GM12878 (cell line): Measurements from ENCODE around the gene PABPC1L. TPM values are rescaled to one million over a fixed set of nuclear protein-coding genes. Genes with fewer than 3 reads are reported as not detected.

ENCODE experiments used
- ATAC-seq: fragments of 200-7000 bp; cut with Tn5 transposase; 3 replicates; pipeline ENCODE4 v1.9.1; 2020; ENCODE audit warnings: mild to moderate bottlenecking, moderate library complexity
- BruUV-seq: library from RNA; stranded (reverse); fragments of 400-500 nt; replicated peaks from 2 replicates; lab custom pipeline; 2021; lab: Mats Ljungman, UMichigan
- CTCF ChIA-PET: fragments of 300-600 bp; sonication (Branson Sonifier 250); formaldehyde crosslinking; extraction: SDS; loops from one replicate; lab custom pipeline; 2021; ENCODE audit warnings: inconsistent platforms; lab: Yijun Ruan, JAX
- POLR2A ChIA-PET: fragments of 350-600 bp; formaldehyde crosslinking; extraction: SDS; loops from one replicate; lab custom pipeline; 2021; ENCODE audit warnings: inconsistent platforms; lab: Charles Lee
- RAD21 ChIA-PET: fragments of 300-600 bp; sonication (Branson Sonifier 250); formaldehyde crosslinking; loops from one replicate; lab custom pipeline; 2023; ENCODE audit warnings: antibody characterized with exemption; ENCODE audit not compliant: unreplicated experiment; lab: Charles Lee
- SMC1A ChIA-PET: fragments of 300-600 bp; sonication (Branson Sonifier 250); formaldehyde crosslinking; loops from one replicate; lab custom pipeline; 2023; ENCODE audit not compliant: unreplicated experiment, uncharacterized antibody; lab: Charles Lee
- DNase-seq: peaks from one replicate; pipeline ENCODE4 v3.0.0-alpha.2; 2011; ENCODE audit warnings: low read depth, low spot score
- FAIRE-seq: peaks from 3 replicates; lab custom pipeline; 2011; peaks lifted over from hg19 to GRCh38; lab: Jason Lieb, UNC
- H2AFZ ChIP-seq: 2 replicates; pipeline ENCODE4 v1.6.0; 2011; ENCODE audit warnings: low read depth, low read length, control low read depth; ENCODE audit not compliant: control insufficient read depth
- H3K27ac ChIP-seq: 2 replicates; pipeline ENCODE4 v1.5.1; 2011; ENCODE audit warnings: control low read depth; ENCODE audit not compliant: control insufficient read depth, insufficient read depth
- H3K27me3 ChIP-seq, 2 experiments: replicated peaks in 1 of 2; 2 replicates each; pipeline versions ENCODE4 v1.6.0 to v1.6.1; 2011; ENCODE audit warnings: low read length in 1 of 2; ENCODE audit not compliant: control insufficient read depth in 2 of 2, insufficient read depth in 2 of 2
- H3K36me3 ChIP-seq, 2 experiments: 2 replicates each; pipeline ENCODE4 v1.5.1; 2011; ENCODE audit warnings: low read length in 1 of 2; ENCODE audit not compliant: control insufficient read depth in 2 of 2, insufficient read depth in 2 of 2
- H3K4me1 ChIP-seq: 2 replicates; pipeline ENCODE4 v1.6.1; 2011; ENCODE audit warnings: mild to moderate bottlenecking, low read length, moderate library complexity, mixed read lengths; ENCODE audit not compliant: control insufficient read depth, insufficient read depth
- H3K4me2 ChIP-seq: 2 replicates; pipeline ENCODE4 v1.6.0; 2011; ENCODE audit warnings: control low read depth; ENCODE audit not compliant: control insufficient read depth, insufficient read depth
- H3K4me3 ChIP-seq: fragments of 200-600 bp; sonication (generic); 2 replicates; pipeline ENCODE4 v1.5.1; 2016
- H3K79me2 ChIP-seq: 2 replicates; pipeline ENCODE4 v1.6.0; 2011; ENCODE audit warnings: low read length; ENCODE audit not compliant: control insufficient read depth, insufficient read depth
- H3K9ac ChIP-seq: 2 replicates; pipeline ENCODE4 v1.8.0; 2011; ENCODE audit warnings: low read length, control low read depth, mixed read lengths; ENCODE audit not compliant: control insufficient read depth, insufficient read depth
- H3K9me3 ChIP-seq: replicated peaks from 3 replicates; pipeline ENCODE4 v1.5.1; 2011; ENCODE audit warnings: mild to moderate bottlenecking, low read length; ENCODE audit not compliant: control insufficient read depth, insufficient read depth
- H4K20me1 ChIP-seq: 2 replicates; pipeline ENCODE4 v1.6.0; 2011; ENCODE audit not compliant: control insufficient read depth, insufficient read depth
- BACH1 ChIP-seq: fragments of 450-650 bp; IDR thresholded peaks from 2 replicates; pipeline ENCODE4 v1.6.1; 2017; ENCODE audit warnings: mild to moderate bottlenecking, borderline replicate concordance
- CBFB ChIP-seq: IDR thresholded peaks from 2 replicates; pipeline ENCODE4 v1.6.1; 2016; ENCODE audit warnings: antibody characterized with exemption, low read depth
- FOXK2 ChIP-seq: fragments of 450-650 bp; IDR thresholded peaks from 2 replicates; pipeline ENCODE4 v1.6.1; 2017; ENCODE audit warnings: mild to moderate bottlenecking, moderate library complexity
- FOXM1 ChIP-seq: IDR thresholded peaks from 2 replicates; pipeline ENCODE4 v1.6.1; 2012; ENCODE audit warnings: low read depth, mild to moderate bottlenecking, inconsistent platforms, low read length, moderate library complexity
- HDAC6 ChIP-seq: fragments of 200-600 bp; sonication (generic); IDR thresholded peaks from one replicate; pipeline ENCODE4 v1.8.0; 2017; ENCODE audit warnings: antibody characterized with exemption; ENCODE audit not compliant: unreplicated experiment
- IKZF2 ChIP-seq, 2 experiments: fragments of 450-650 bp; IDR thresholded peaks; 2 replicates each; pipeline ENCODE4 v1.6.1; 2017; ENCODE audit warnings: mild to moderate bottlenecking in 2 of 2, moderate library complexity in 2 of 2
- IRF5 ChIP-seq: fragments of 450-650 bp; IDR thresholded peaks from 2 replicates; pipeline ENCODE4 v1.6.1; 2017; ENCODE audit warnings: borderline replicate concordance
- MEF2A ChIP-seq: IDR thresholded peaks from 2 replicates; pipeline ENCODE4 v1.6.1; 2011; ENCODE audit warnings: low read depth, mild to moderate bottlenecking, low read length, moderate library complexity; ENCODE audit not compliant: insufficient read depth
- RAD51 ChIP-seq: fragments of 450-650 bp; IDR thresholded peaks from 2 replicates; pipeline ENCODE4 v1.6.1; 2016; ENCODE audit warnings: moderate library complexity, mild to moderate bottlenecking, inconsistent platforms
- SMAD5 ChIP-seq: IDR thresholded peaks from 2 replicates; pipeline ENCODE4 v1.6.1; 2016; ENCODE audit warnings: antibody characterized with exemption, low read depth
- SMARCA5 ChIP-seq: fragments of 450-650 bp; IDR thresholded peaks from 2 replicates; pipeline ENCODE4 v1.6.1; 2017; ENCODE audit warnings: mild to moderate bottlenecking
- SRF ChIP-seq, 2 experiments: IDR thresholded peaks; 2 replicates each; pipeline ENCODE4 v1.6.1; 2011; ENCODE audit warnings: low read depth in 2 of 2, low read length in 2 of 2, mild to moderate bottlenecking in 1 of 2, moderate library complexity in 1 of 2
- USF1 ChIP-seq: IDR thresholded peaks from 2 replicates; pipeline ENCODE4 v1.6.1; 2011; ENCODE audit warnings: borderline replicate concordance, low read depth, mild to moderate bottlenecking, moderate library complexity, mixed read lengths, low read length; ENCODE audit not compliant: insufficient read depth; ENCODE audit errors: extremely low read length
- YBX1 ChIP-seq: fragments of 450-650 bp; IDR thresholded peaks from 2 replicates; pipeline ENCODE4 v1.6.1; 2016; ENCODE audit warnings: antibody characterized with exemption
- WGBS: methylation state at CpG from one replicate; pipeline ENCODE4 v1.1.6; 2016; ENCODE audit warnings: low lambda C conversion rate; ENCODE audit not compliant: insufficient replicate concordance, insufficient coverage; ENCODE audit errors: missing lambda C conversion rate; 5-methylcytosine and 5-hydroxymethylcytosine counted together
- in situ Hi-C: fragments of 300-500 bp; cut with MboI; formaldehyde crosslinking; loops from 9 replicates; pipeline ENCODE4 v1.14.3; 2018; ENCODE audit warnings: mixed read lengths
- intact Hi-C: fragments of 100-400 bp; cut with micrococcal nuclease; formaldehyde crosslinking; loops from one replicate; pipeline ENCODE4 v1.14.2; 2022; ENCODE audit not compliant: unreplicated experiment
- polyA plus RNA-seq, 11 experiments: library from polyadenylated mRNA; depleted of rRNA in 4 of 11; unstranded in 6 of 11; stranded (reverse) in 5 of 11; fragments of >200 nt; fragmentation: Nextera tagmentation in 4 of 11; fragmentation: Illumina TruSeq in 1 of 11; extraction: Ambion mirVana in 4 of 11; extraction: Trizol in 1 of 11; gene quantifications; 1 replicate in 1 of 11; 2 replicates in 10 of 11; pipeline versions ENCODE4 v1.2.1 to v1.2.3, GENCODE V29; 2011 to 2016; ENCODE audit warnings: inconsistent platforms in 2 of 11, missing spikeins in 2 of 11, low read depth in 1 of 11
- total RNA-seq, 4 experiments: library from RNA; depleted of rRNA in 3 of 4; stranded (reverse); fragments of >200 nt in 3 of 4; fragmentation: Illumina TruSeq in 1 of 4; extraction: Trizol in 1 of 4; gene quantifications; 2 replicates each; pipeline versions ENCODE4 v1.2.1 to v1.2.3, GENCODE V29; 2013 to 2021
- TF ChIP-seq, protein P1 (sequence below): fragments of 450-650 bp; IDR thresholded peaks from 2 replicates; pipeline ENCODE4 v1.6.1; 2018; ENCODE audit warnings: mild to moderate bottlenecking, low read depth, moderate library complexity; ENCODE audit not compliant: partially characterized antibody

Gene PABPC1L
- total and polyA plus RNA-seq, 10 of the 15 experiments (the other 5 are each of a cell fraction or from before 2014, with no cell fraction given), result 6.1 to 66.8 (median 11.9) TPM

- RAD21 ChIA-PET, result no interaction called here
- FAIRE-seq, result no peak
- CTCF ChIA-PET, result interaction anchor here (0.6 to 1.7 kb wide), 4 partner anchors 9 to 785 kb away, joined by 3 to 7 read pairs (median 4); no protein-coding TSS in a partner anchor
Measured at GRCh38 chr20:44897133-44897532, 12.7 kb upstream of the PABPC1L start.

More at GRCh38 chr20:44897133-44897532, 12.7 kb upstream of the PABPC1L start:
- Histone ChIP-seq H3K9me3 (no peaks in the 10 kb centered on the region), H3K27ac (no peak overlapping the region), H4K20me1 (peaks cover 17% of the 10 kb centered on the region; the same call in 1 of the 2 replicates), H3K4me3 (no peak overlapping the region), H3K27me3 (no peaks in the 10 kb centered on the region), H3K36me3 (peaks cover 4 to 23% of the 10 kb centered on the region in 2 experiments), H3K4me2 (no peak overlapping the region), H3K4me1 (peaks cover 18% of the 10 kb centered on the region), H2AFZ (no peak overlapping the region), H3K79me2 (peaks cover 85% of the 10 kb centered on the region), H3K9ac (no peak overlapping the region)
- ChIA-PET SMC1A (interaction anchor here (1.3 to 3.9 kb wide), 2 partner anchors 9 to 12 kb away, joined by 9 to 10 read pairs; partner anchors contain the start of gene PABPC1L), POLR2A (interaction anchor here (0.8 to 2.1 kb wide), 2 partner anchors 9 to 11 kb away, joined by 4 to 5 read pairs; no protein-coding TSS in a partner anchor)
- TF ChIP-seq FOXK2 (no peak), BACH1 (no peak), CBFB (no peak), SRF (IDR thresholded peaks at IDR 0.05; ENCODE audit: low read depth in 2 of 2, low read length in 2 of 2) (no peak), RAD51 (no peak), IKZF2 (IDR thresholded peaks at IDR 0.05) (no peak), YBX1 (no peak), USF1 (no peak), SMARCA5 (no peak), MEF2A (no peak), IRF5 (no peak), HDAC6 (no peak), SMAD5 (no peak), FOXM1 (no peak)
- TF ChIP-seq, protein P1, sequence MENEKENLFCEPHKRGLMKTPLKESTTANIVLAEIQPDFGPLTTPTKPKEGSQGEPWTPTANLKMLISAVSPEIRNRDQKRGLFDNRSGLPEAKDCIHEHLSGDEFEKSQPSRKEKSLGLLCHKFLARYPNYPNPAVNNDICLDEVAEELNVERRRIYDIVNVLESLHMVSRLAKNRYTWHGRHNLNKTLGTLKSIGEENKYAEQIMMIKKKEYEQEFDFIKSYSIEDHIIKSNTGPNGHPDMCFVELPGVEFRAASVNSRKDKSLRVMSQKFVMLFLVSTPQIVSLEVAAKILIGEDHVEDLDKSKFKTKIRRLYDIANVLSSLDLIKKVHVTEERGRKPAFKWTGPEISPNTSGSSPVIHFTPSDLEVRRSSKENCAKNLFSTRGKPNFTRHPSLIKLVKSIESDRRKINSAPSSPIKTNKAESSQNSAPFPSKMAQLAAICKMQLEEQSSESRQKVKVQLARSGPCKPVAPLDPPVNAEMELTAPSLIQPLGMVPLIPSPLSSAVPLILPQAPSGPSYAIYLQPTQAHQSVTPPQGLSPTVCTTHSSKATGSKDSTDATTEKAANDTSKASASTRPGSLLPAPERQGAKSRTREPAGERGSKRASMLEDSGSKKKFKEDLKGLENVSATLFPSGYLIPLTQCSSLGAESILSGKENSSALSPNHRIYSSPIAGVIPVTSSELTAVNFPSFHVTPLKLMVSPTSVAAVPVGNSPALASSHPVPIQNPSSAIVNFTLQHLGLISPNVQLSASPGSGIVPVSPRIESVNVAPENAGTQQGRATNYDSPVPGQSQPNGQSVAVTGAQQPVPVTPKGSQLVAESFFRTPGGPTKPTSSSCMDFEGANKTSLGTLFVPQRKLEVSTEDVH, result no peak
- 95% methylated on average over 1 of the region's 1 CpG for WGBS
- intact Hi-C loops, result no loop called here
- no peak for DNase-seq
- ATAC-seq, result no peak
- BruUV-seq, result no TSS peak
- in situ Hi-C loops, result no loop called here
